HG03520 (cell line): ENCODE results near the gene CLNK.
A peak's percentile ranks its signal among the peaks of the same experiment; 100 is the strongest.

Experiments used
- ATAC-seq: cut with Tn5 transposase; IDR thresholded peaks from one replicate; pipeline ENCODE4 v1.9.1; 2021; ENCODE audit warnings: mild to moderate bottlenecking, moderate library complexity; ENCODE audit not compliant: unreplicated experiment

Gene CLNK

DNA sequence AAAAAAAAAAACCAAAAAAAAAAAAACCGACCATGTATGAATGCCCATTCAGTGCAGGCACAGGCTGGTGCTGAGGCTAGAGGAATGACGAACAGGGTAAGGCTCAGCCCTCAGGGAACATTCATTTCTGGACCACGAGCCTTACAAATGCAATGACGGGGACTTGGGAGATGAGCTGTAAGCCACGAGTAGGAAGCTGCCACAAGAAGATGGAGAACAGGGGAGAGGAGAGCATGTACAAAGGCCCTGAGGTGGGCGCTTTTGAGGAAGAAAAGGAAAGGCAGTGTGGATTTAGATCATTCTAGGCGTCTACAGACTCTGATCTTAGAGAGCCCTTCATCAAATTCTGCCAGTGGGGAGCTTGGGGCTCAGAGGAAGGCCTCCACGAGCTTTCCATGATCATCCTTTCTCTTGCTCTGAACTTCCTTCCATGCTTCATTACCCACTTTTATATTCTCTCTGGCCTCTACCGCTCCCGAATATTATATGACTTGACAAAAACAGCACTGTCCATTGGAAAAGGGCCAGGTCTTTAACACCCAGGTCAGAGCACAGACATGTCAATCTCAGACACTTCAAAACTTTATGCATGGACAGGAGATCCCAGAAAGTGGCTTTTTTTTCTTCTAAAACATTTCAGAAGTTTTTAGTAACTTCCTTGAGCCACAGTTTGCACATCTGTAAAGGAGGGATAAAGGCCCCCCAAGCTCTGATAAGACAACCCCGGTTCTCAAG, 224.1 kb downstream of the CLNK start:
- no peak for ATAC-seq

DNA sequence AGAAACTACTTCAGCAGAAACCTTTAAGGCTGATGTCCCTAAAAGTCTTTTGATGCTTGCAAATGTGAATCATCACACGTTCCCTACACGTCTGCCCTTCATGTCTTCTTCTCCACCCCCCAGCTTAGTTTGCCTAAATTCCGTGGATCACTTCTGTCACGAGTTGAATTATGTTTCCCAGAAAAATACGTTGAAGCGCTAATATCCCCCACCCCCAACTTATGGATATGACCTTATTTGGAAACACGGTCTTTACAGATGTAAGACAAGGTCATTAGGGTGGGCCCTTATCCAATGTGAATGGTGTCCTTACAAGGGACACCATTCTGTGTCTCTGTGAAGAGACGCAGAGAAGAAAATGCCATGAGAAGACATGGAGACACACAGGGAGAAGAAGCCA, 225.3 kb downstream of the CLNK start:
- no peak for ATAC-seq

DNA sequence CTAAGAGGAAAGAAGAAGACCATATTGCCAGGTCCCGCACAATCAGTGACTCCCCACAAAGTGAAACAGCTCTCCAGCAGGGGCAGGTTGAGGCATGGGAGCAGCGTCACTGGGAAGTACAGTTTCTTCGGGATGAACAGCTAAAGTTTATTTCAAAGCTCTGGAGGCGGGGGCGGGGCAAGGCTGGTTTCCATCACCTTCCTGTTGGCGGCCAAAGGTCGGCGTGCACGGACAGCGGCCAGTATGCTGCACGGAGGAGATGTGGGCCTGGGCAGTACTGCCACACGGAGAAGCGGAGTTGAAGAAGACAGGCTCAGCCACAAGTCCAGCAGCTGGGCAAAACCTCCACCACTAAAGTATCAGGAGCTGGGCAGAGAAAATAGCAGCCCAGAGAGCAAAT, 226.4 kb downstream of the CLNK start:
- ATAC-seq = no peak

DNA sequence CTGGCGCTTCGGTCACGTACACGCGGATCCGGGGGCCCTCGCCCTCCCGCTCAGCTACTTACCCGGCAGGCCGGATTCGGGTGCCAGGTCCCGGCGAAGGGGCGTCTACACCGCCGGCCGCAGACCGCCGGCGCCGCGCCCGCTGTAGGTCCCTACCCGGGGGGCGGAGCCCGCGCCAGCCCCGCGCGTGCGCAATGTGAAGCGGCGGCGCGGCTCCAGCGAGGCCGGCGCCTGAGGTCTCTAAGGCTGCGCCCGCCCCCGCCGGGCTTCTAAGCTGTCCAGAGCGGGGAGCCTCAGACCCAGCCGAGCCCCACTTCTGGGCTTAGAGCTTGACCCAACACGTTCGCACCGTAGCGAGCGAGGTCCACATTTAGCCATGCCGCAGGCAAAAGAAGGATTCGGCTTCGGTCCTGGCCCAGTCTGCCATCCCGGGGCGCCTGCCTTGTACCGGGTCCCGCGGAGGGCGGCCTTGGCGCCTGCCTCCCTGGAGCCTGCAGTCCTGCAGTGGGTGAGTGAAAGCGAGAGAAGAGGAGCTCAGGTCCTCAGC, 227.2 kb downstream of the CLNK start, which contains the start of gene ZNF518B:
ZNF518B (minus strand) TSS at position 172 of the 547 bp plus-strand sequence. CDS start 11,098 bp downstream, outside the sequence.
- peak; percentile 66 for ATAC-seq

DNA sequence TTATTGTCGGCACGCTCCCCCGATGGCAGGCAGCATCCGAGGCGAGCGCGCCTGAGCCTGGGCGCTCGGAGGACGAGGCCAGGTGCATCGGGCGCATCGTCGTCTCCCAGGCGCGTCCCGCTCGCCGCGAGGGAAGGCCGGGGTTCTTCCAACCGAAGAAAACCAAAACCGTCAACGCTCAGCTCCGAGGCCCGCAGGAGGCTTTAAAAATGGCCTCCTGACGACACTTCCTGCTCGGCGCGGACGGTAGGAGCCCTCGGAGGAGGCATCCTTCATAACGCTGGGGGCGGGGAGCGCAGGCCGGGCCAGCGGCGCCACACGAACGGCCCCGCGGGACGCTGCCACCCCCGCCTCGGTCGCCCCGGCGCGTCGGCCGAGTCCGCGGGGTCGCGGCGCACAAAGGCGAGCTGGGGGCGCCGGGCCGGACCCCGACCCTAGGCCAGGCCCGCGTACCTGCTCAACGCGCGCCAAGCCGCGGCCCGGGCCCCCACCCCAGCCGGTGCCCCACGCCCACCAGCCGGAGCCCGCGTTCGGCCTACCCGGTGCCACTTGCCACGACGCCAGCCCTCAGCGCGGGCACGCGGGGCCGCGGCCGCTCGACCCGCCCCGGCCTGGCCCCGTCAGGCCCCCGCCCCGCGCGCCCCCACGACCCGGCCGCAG, 227.8 kb downstream of the CLNK start:
- ATAC-seq = peak; percentile 59

DNA sequence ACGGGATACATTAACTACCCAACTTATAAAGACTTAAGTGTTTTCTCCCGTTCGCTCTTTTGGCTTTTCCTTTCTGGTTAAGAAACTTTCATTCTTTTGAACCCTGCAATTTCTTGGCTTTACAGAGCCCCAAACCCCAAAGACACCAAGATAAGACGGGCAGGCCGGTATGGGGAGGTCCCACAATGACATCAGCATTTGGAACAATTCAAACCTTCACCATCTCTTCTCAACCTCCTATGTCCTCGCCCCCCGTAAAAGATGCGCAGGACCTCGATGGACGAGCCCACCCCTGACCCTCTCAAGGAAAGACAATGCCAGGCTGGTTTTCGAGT, 228.3 kb downstream of the CLNK start:
- no peak for ATAC-seq

DNA sequence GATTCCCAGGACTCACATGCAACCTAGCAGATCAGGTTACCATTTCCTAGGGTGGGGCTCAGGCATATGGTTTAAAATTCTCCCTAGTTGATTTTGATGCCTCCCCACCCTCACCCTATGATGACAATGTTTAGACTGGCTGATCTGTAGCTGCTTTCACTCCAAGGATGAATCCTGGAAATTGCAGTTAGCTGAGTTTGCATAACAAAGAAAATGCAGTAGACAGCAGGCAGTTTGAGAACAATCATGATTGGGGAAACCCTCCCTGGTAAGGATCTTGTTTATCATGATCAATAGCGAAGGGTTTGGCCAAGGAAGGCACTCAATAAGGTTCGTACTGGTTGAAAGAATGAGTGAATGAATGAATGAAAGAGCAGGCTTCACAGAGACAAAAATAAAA, 229.4 kb downstream of the CLNK start:
- no peak for ATAC-seq

DNA sequence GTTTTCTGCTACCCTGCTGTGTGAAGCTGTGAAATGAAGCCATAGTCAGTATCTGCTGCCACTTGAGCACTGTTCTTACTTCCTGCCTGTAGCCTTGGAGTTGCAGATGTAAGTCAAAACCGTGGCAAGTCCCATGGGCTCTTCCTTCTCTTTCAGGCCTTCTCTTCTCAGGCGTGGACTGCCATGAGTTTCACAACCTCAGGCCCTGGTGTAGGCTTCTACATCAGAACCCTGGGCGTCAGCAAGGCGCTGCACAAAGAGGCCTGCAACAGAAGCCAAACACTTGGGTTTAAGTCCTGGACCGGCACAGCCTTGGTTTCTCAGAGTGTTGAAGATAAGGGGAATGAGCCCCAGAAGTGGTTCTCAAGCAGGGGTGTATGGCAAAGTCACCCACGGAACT, 229.8 kb downstream of the CLNK start:
- ATAC-seq = no peak

DNA sequence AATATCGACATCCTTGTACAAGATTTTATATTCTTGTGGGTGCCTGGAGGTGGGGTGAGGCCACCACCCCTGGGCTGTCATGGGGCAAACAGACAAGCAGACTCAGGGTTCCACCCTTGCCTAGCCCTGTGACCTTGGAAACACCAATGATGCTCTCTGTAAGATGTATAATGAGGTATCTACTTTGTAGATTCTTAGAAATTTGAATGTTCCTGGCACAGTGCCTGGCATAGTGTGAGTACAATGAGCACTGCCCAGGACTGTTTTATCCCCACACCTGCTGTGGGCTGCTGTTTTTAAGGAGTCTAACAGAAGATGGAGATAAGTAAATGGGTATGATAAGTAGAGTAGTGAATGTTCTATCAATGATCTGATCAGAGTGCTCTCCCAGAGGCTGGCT, 230.4 kb downstream of the CLNK start:
- no peak for ATAC-seq

DNA sequence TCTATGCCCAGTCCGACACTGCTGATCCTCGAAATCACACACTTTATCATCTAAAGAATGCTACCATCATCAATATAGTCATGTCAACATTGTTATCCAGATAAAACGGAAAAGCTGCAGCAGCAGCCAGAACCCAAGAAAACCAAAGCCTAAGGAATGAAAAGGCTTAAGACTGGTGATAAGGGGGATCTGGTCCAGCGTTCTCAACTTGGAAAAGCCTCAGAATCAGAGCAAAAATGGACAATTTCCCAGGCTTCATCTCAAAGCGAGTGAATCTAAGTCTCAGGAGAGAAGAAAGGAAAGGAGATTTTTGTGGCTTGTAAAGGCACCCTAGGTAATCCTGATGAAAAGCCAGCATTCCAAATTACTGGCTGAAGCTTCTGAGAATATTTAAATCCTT, 235.6 kb downstream of the CLNK start:
- ATAC-seq = no peak

DNA sequence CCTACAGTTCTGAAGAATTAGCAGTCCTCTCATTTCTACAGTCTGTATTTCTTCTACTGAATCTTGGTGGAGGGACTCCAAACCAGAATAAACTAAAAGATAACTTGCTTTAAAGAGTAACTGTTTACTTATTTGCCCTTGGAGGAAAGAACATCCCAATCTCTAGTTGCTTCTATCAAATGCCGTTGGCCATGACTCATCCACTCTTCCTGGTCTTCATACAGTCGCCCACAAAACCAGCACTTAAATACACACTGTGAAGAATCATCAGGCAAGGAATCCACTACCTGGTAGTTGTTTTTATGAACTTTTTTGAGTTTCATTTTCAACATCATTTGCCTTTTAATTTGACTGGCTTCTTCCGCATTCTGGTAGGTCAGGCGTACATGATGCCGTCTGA, 241.6 kb downstream of the CLNK start:
- no peak for ATAC-seq

DNA sequence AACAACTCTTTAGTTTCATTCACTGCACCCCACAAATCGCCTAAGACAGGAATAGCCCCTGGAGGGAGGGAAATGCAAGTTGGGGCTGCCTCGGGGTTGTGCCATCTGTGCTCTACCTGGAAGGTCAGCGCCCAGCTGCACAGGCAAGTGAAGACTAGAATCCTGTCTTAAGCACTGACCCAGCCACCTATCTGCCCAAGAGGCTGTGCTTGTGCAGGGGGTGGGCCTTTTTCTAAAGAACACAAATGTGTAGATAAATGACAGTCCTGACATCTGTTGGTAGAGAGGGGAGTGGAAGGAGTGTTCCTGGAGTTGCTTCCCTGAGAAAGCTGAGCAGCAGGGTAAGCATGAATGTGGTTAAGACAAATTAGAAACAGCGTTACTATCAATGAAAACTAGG, 243.1 kb downstream of the CLNK start:
- no peak for ATAC-seq

DNA sequence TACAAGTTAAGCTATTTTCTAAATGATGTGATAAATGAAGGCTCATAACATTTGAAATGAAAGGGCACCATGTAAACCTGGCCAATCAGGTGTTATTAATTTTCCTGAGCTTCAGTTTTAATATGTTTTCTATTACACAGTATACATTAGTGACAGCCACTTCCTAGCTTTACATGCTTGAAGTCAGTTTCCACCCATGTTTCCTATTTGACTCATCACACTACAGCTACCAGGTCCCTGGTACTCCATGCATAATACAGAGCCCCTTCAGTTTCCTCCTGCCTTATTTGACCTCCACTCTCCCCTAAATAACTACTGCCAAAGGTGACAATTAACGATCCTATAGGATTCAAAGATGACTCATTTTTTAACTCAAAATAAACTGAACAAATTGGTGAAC, 245.6 kb downstream of the CLNK start:
- no peak for ATAC-seq

DNA sequence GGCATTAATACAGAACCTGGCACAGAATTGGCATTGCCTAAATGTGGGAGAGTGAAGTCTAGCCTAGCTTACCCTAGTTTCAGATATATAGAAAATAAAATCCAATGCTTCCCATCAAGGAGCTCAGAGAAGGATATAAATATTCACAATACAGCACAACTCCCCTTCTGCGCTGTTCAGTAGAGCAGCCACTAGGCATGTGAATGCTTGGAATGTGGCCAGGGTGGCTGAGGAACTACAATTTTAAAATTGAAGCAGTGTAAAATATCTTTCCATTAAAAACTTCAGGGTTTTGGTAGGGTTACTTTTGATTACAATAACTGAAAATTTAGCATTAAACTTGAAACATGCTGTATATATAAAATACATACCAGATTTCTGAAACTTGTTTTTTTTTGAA, 246.8 kb downstream of the CLNK start:
- ATAC-seq = no peak
